Aorta (tissue), 5 donors: ENCODE results near the gene KMT2E. TPM values are rescaled to one million over a fixed set of nuclear protein-coding genes. Genes with fewer than 3 reads are reported as not detected.

Source experiments
- ATAC-seq: fragments of 200-7000 bp; cut with Tn5 transposase; one replicate; pipeline ENCODE4 v1.9.1; 2022; ENCODE audit warnings: moderate library complexity; ENCODE audit not compliant: low FRiP score
- DNase-seq, 2 donors: peaks; one replicate each; pipeline ENCODE4 v3.0.0-alpha.2; 2020
- H3K27ac ChIP-seq, 2 donors: one replicate each; pipeline ENCODE4 v1.5.1; 2013; ENCODE audit warnings: low read length in 2 of 2, mild to moderate bottlenecking in 2 of 2, moderate library complexity in 2 of 2, control low read depth in 1 of 2, inconsistent platforms in 1 of 2, low read depth in 1 of 2
- H3K27me3 ChIP-seq, 2 donors: one replicate each; pipeline ENCODE4 v1.6.1; 2013; ENCODE audit warnings: control low read depth in 1 of 2, low read length in 1 of 2, mild to moderate bottlenecking in 1 of 2, moderate library complexity in 1 of 2; ENCODE audit not compliant: insufficient read depth in 2 of 2, control insufficient read depth in 1 of 2
- H3K36me3 ChIP-seq, 2 donors: one replicate each; pipeline ENCODE4 v1.6.1; 2013; ENCODE audit warnings: control low read depth in 1 of 2, low read length in 1 of 2, mild to moderate bottlenecking in 1 of 2; ENCODE audit not compliant: insufficient read depth in 2 of 2, control insufficient read depth in 1 of 2
- H3K4me1 ChIP-seq, 2 donors: one replicate each; pipeline ENCODE4 v1.6.1; 2013; ENCODE audit warnings: low read length in 2 of 2, control low read depth in 1 of 2, mild to moderate bottlenecking in 1 of 2, moderate library complexity in 1 of 2; ENCODE audit not compliant: insufficient read depth in 2 of 2, control insufficient read depth in 1 of 2
- H3K4me3 ChIP-seq, 2 donors: one replicate each; pipeline ENCODE4 v1.5.1; 2013; ENCODE audit warnings: low read length in 2 of 2, control low read depth in 1 of 2, mild to moderate bottlenecking in 1 of 2
- H3K9me3 ChIP-seq: one replicate; pipeline ENCODE4 v1.6.1; 2013; ENCODE audit warnings: mild to moderate bottlenecking, low read length; ENCODE audit not compliant: control insufficient read depth
- WGBS, 2 donors: extraction: QIAGEN DNeasy Blood & Tissue Kit; methylation state at CpG; one replicate each; pipeline ENCODE4 v1.1.7; 2013; 5-methylcytosine and 5-hydroxymethylcytosine counted together
- intact Hi-C, 2 donors: fragments of 100-400 bp; cut with DNase I; formaldehyde crosslinking; loops; one replicate each; pipeline versions ENCODE4 v1.14.2 to v1.15.0; 2022
- polyA plus RNA-seq, 2 donors: library from polyadenylated mRNA; stranded (reverse); fragments of 200-250 nt; gene quantifications; one replicate each; pipeline ENCODE4 v1.2.3, GENCODE V29; 2013
- total RNA-seq, 2 donors: library from RNA; stranded (reverse); fragmentation: NEBNext Ultra II Directional; extraction: Animal tissue kit (Norgen Biotek cat#: 25700); gene quantifications; one replicate each; pipeline ENCODE4 v1.2.1, GENCODE V29; 2021
- donor health status: healthy with polysubstance abuse.
- donor health status: Bipolar disorder and iron deficiency.
- donor health status: DM: no; HTN: no; CAD: no.
- donor health status: DM: no; HTN: no; CAD: no.
- donor health status: DM: yes; HTN: yes; CAD: no.

The KMT2E gene
- total and polyA plus RNA-seq, 4 donors, result 16.5 to 156 (median 84.0) TPM

DNA sequence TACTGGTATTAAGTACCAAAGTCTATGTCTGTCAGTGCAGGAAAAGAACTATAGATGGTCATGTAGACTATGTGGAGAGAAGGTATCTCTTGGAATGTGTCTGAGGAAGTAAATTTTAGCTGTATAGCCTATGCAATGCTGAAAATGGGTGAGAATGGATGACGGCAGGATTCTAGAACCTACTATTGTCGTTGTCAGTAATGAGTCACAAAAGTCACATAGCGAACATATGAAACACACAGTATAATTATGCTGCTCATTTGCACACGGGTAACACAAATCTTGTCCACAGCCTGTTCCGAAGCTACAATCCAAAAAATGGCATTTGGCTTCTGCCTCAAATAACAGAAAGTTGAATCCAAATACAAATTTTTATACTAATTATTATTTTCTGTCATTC is 33.6 kb upstream of the KMT2E start:
- Histone ChIP-seq H3K27ac (no peak overlapping the region), H3K9me3 (no peaks in the 10 kb centered on the region), H3K4me1 (peaks cover 8 to 21% of the 10 kb centered on the region in 2 donors), H3K27me3 (no peaks in the 10 kb centered on the region), H3K4me3 (no peak overlapping the region), H3K36me3 (no peaks in the 10 kb centered on the region)
- ATAC-seq, result no peak
- intact Hi-C loops, result loop anchor here (5.0 kb wide), 4 partner anchors 33 to 122 kb away; no protein-coding TSS in a partner anchor
- DNase-seq, result no peak
- 60 to 67% methylated on average over 5 of the region's 5 CpGs for WGBS, 2 donors

DNA sequence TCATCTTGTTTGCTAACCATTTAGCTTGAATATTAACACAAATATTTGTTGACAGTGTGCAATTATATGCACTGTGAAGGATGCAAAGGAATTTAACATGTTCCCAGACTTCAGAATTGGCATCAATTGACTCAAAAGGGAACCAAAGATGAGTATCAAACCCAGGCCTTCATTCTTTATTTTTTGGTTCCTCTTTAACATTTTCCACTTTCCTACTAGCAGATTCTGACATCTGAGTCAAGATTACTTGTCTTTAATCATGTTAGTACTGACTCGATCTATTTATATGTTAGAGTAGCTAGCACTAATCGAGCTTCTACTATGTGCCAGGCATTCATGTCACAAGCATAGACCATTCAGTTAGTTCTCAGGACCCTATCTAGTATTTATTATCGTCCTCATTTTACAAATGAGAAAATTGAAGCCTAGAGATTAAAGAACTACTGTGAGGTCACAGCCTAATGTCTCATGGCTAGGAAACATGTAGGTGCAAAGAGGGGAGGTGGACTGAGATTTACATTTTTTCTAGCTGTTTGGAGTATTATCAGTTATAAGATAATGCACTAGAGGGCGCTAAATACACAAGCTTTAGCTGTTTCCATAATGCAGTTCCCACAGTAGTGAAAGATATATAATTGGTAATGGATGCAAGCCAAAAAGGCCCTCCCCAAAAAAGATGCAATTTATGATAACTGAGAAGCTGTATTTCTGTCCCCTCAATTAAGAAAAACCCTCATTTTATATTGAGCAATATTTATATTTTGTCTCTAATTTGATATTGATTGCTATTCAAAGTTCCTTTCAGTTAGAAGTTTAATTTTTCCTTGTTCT is 32.9 kb upstream of the KMT2E start:
- H3K9me3 ChIP-seq, result no peaks in the 10 kb centered on the region
- no peak overlapping the region for H3K27ac ChIP-seq
- no peaks in the 10 kb centered on the region for H3K27me3 ChIP-seq
- intact Hi-C loops, result loop anchor here (5.0 kb wide), 4 partner anchors 34 to 121 kb away; no protein-coding TSS in a partner anchor
- ATAC-seq (no peak), DNase-seq (no peak)
- H3K36me3 ChIP-seq, result no peaks in the 10 kb centered on the region
- H3K4me3 ChIP-seq, result no peak overlapping the region
- H3K4me1 ChIP-seq, result peaks cover 8 to 21% of the 10 kb centered on the region in 2 donors
- 18 to 20% methylated on average over 4 of the region's 4 CpGs for WGBS, 2 donors

DNA sequence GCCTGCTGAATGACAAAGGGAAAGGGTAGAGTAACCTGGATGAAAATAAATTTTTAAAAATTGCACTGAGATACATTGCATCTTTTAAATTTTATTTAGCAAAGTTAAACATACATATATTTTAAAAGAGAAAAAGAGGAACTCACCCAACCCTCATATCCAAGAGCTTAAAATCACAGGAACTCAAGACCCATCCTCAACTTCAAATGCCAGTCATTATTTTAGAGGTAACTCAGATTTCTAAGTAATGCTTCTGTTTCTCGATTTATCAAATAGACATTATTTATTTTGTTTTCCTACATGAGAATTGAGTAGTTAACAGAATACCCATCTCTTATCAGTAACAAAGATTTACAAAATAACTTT is 32.4 kb upstream of the KMT2E start:
- H3K4me3 ChIP-seq, result no peak overlapping the region
- H3K9me3 ChIP-seq, result no peaks in the 10 kb centered on the region
- peaks cover 8 to 21% of the 10 kb centered on the region in 2 donors for H3K4me1 ChIP-seq
- ATAC-seq, result no peak
- no peak for DNase-seq
- no peaks in the 10 kb centered on the region for H3K27me3 ChIP-seq
- no peak overlapping the region for H3K27ac ChIP-seq
- 65 to 74% methylated on average over 1 of the region's 1 CpG for WGBS, 2 donors
- no peaks in the 10 kb centered on the region for H3K36me3 ChIP-seq
- intact Hi-C loops, result loop anchor here (5.0 kb wide), 4 partner anchors 34 to 121 kb away; no protein-coding TSS in a partner anchor

DNA sequence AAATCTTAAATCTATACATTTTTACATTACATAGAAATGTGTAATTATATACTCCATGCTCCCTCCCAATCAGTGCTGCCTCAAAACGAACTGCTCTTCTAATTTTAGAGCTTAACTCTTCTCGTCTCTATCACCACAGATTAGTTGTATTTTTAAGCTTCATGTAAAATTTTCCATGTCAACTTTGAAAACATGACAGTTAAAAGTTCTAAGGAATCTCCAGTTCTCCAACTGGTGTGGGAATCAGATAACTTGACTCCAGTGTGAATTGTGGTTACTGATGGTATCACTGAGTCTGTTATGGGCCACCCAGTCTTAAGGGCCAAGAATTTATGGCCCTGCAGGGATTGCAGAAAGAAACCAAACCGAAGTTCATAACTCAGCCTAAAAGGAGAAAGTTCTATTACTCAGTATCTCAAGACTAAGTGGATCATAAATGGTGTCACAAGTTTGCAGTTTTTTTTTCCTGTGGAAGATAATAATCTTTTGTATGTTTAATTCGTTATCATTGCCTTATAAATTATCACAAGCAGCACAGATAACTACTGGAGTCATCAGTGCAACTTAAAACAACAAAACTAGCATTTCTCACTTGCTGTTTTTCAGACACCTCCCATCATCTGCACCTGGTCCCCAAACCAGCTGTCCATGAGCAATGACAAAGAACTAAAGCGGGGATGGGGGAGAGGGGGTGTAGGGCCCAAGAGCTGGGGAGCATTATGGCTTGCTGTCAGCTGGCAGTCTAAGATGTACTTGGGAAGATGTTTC is 31.5 kb upstream of the KMT2E start:
- 25 to 30% methylated on average over 5 of the region's 5 CpGs for WGBS, 2 donors
- H3K9me3 ChIP-seq, result no peaks in the 10 kb centered on the region
- H3K27me3 ChIP-seq, result no peaks in the 10 kb centered on the region
- intact Hi-C loops, result loop anchor here (5.0 kb wide), 4 partner anchors 35 to 120 kb away; no protein-coding TSS in a partner anchor
- no peak for ATAC-seq
- no peaks in the 10 kb centered on the region for H3K36me3 ChIP-seq
- H3K27ac ChIP-seq, result peak overlapping the region; percentile 16 to 62
- H3K4me3 ChIP-seq, result no peak overlapping the region
- DNase-seq, result no peak
- peaks cover 2 to 18% of the 10 kb centered on the region in 2 donors for H3K4me1 ChIP-seq

DNA sequence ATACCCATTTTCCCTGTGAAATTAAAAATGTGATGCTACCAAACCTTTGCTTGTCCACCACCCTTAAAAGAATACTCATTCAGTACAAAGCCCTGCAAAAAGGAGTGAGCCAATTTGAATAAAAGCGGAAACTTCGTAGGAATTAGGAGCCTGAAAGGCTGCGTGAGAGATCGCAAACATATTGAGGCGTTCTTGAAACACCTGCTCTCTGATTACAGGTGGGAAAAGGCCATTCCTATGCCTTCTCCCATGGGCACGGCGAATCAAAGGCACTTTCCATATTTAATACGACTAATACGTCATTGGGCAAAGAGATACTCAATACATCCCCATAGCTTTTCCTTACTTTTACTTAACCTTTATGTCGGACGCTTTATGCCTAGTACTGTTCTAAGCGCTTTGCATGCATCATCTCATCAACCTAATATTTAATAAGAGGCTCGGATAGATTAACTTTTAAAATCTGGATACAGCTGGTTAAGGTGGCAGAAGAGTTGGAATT is 30.9 kb upstream of the KMT2E start:
- peak overlapping the region; percentile 62 to 91 for H3K27ac ChIP-seq
- H3K4me3 ChIP-seq, result peak overlapping the region; percentile 38 to 92
- no peak for ATAC-seq
- no peaks in the 10 kb centered on the region for H3K9me3 ChIP-seq
- peaks cover 2 to 17% of the 10 kb centered on the region in 2 donors for H3K4me1 ChIP-seq
- no peaks in the 10 kb centered on the region for H3K36me3 ChIP-seq
- DNase-seq, result no peak
- 18 to 24% methylated on average over 13 of the region's 13 CpGs for WGBS, 2 donors
- intact Hi-C loops, result loop anchor here (5.0 kb wide), 4 partner anchors 34 to 119 kb away; no protein-coding TSS in a partner anchor
- no peaks in the 10 kb centered on the region for H3K27me3 ChIP-seq

DNA sequence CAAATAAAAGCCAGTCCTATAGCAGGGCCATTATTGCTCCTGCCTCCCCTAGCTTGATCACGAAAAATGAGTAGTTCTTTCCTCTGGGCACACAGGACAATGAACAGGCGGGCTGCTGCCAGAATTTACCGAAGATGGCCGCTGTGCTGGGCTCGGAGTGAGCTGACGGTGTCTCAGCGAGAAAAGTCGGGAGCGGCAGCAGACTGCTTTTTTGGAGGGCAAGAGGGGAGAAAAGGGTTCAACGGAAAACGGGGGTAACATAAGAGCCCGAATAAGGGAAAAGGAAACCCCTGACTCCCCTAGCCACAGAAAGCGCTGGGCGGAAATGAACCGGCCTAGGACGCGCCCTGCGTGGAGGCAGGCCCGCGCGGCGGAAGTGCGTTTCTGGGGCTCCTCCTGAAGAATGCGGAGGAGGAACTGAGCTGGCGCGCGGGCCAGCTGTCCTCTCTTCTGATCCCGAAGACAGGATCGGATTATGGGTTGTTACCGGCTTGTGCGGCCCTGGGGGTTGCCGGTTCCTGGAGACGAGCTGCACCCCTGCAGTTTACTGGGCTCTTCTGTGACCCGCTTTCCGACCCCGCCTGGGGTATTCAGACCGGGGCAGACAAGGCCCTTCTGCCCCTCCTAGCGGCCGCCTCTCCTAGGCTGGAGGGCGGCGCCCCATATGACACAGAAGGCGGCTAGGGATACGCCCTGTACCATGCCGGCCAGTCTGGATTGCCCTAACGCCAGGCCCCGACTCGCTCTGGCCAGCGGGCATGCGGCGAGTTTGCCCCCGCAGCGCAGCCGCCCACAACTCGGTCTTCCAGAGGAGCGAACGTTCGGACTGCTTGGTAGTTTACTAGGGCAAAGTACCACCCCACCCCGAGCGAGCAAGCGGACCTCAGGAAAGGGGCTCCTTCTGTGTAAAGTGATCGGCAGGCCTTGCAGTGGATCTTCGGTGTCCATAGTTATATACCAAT is 30.1 kb upstream of the KMT2E start:
- ATAC-seq, result peak; percentile 96
- H3K9me3 ChIP-seq, result no peaks in the 10 kb centered on the region
- peak overlapping the region; percentile 38 to 92 for H3K4me3 ChIP-seq
- H3K27ac ChIP-seq, result peak overlapping the region; percentile 62 to 91
- H3K36me3 ChIP-seq, result no peaks in the 10 kb centered on the region
- 0% methylated on average over 61 to 62 of the region's 62 CpGs for WGBS, 2 donors
- H3K4me1 ChIP-seq, result peaks cover 2 to 15% of the 10 kb centered on the region in 2 donors
- H3K27me3 ChIP-seq, result no peaks in the 10 kb centered on the region
- intact Hi-C loops, result loop anchor here (2.0 to 5.0 kb wide), 6 partner anchors 15 to 118 kb away; no protein-coding TSS in a partner anchor
- DNase-seq, result peak; percentile 94 to 97

DNA sequence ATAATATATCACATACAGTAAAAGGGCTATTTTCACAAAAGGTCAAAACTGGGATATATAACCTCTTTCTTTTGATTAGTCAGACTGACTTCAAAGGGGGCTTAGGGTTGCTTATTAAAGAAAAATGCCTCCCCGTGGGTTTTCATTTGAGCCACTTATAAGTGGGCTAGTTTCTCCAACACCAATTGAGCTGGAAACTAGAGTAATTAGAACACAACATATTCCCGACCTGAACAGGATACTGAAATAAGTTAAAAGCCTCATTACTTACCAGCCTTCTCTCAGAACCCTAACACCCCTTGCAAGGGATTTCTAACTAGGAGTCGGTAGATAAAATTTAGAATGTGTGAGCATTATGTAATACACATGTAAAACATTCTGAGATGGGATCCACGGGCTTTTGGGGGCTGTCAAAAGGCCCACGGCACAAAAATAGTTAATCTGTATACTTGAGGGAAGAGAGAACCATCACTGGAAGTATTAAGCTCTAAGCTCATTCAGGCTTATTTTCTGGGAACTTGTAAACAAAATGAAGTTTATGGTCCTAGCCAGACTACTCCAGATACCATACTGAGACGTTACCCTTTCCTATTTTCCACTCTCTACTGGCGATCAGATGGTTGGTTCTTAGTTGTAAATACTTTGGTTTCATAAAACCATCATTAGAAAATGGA is 29.3 kb upstream of the KMT2E start:
- Histone ChIP-seq H3K27ac (peak overlapping the region; percentile 62 to 91), H3K9me3 (no peaks in the 10 kb centered on the region), H3K36me3 (no peaks in the 10 kb centered on the region), H3K27me3 (no peaks in the 10 kb centered on the region), H3K4me1 (peaks cover 2 to 17% of the 10 kb centered on the region in 2 donors), H3K4me3 (peak overlapping the region; percentile 38 to 92)
- no peak for DNase-seq
- 21 to 26% methylated on average over 7 of the region's 7 CpGs for WGBS, 2 donors
- intact Hi-C loops, result loop anchor here (2.0 to 5.0 kb wide), 6 partner anchors 14 to 118 kb away; no protein-coding TSS in a partner anchor
- no peak for ATAC-seq
